Activated CD4-positive, alpha-beta T cell treated with anti-CD3 and anti-CD28 coated beads, Interleukin-2, amount 50 U/mL, for 48 hours (primary cell): Measurements from ENCODE around the gene SLC16A10.
"Not testable (repeated sequence)": the region's sequence is repeated elsewhere in the genome, so short reads cannot be mapped to it uniquely, and the experiment has no call there.

Source experiments
- DNase-seq, 2 experiments: peaks; one replicate each; pipeline ENCODE4 v3.0.0-alpha.2; 2020

SLC16A10 gene

GRCh38 chr6:111189666-111190210, 102.4 kb downstream of the SLC16A10 start:
- DNase-seq, result not testable (repeated sequence)

- DNase-seq, result no peak
Observed at GRCh38 chr6:111190637-111191036, 103.3 kb downstream of the SLC16A10 start.

GRCh38 chr6:111191136-111191535, 103.8 kb downstream of the SLC16A10 start:
- DNase-seq, result not testable (repeated sequence)

GRCh38 chr6:111192911-111193555, 105.7 kb downstream of the SLC16A10 start:
- DNase-seq, result no peak

GRCh38 chr6:111195656-111196055, 108.4 kb downstream of the SLC16A10 start:
- no peak for DNase-seq

GRCh38 chr6:111198841-111199240, 111.5 kb downstream of the SLC16A10 start:
- no peak for DNase-seq

- DNase-seq, result no peak
Observed at GRCh38 chr6:111199935-111200334, 112.6 kb downstream of the SLC16A10 start.

GRCh38 chr6:111200350-111201243, 113.3 kb downstream of the SLC16A10 start:
- no peak for DNase-seq

GRCh38 chr6:111201244-111201554, 113.9 kb downstream of the SLC16A10 start:
- DNase-seq, result no peak

GRCh38 chr6:111201764-111202163, 114.5 kb downstream of the SLC16A10 start:
- no peak for DNase-seq

GRCh38 chr6:111203539-111203938, 116.2 kb downstream of the SLC16A10 start:
- DNase-seq, result not testable (repeated sequence)

- no peak for DNase-seq
Observed at GRCh38 chr6:111204305-111204704, 117.0 kb downstream of the SLC16A10 start.

GRCh38 chr6:111204881-111205280, 117.6 kb downstream of the SLC16A10 start:
- no peak for DNase-seq

- DNase-seq, result no peak
Observed at GRCh38 chr6:111205502-111205901, 118.2 kb downstream of the SLC16A10 start.

GRCh38 chr6:111207141-111207858, 120.0 kb downstream of the SLC16A10 start:
- DNase-seq, result no peak

- DNase-seq, result no peak
Observed at GRCh38 chr6:111208933-111209332, 121.6 kb downstream of the SLC16A10 start.

GRCh38 chr6:111210194-111210728, 123.0 kb downstream of the SLC16A10 start:
- peak; percentile 3 to 9 for DNase-seq

GRCh38 chr6:111211411-111212030, 124.2 kb downstream of the SLC16A10 start:
- DNase-seq, result no peak

GRCh38 chr6:111212625-111213024, 125.3 kb downstream of the SLC16A10 start:
- DNase-seq, result no peak

- no peak for DNase-seq
Observed at GRCh38 chr6:111215131-111215530, 127.8 kb downstream of the SLC16A10 start.

GRCh38 chr6:111219785-111220184, 132.5 kb downstream of the SLC16A10 start:
- DNase-seq, result no peak

GRCh38 chr6:111220383-111221031, 133.2 kb downstream of the SLC16A10 start:
- no peak for DNase-seq
